ENCODE data around the gene PARP15. TPM values are rescaled to one million over a fixed set of nuclear protein-coding genes. Genes with fewer than 3 reads are reported as not detected.
A peak's percentile ranks its signal among the peaks of the same experiment; 100 is the strongest.

PARP15 gene
- total and polyA plus RNA-seq, 5 donors from 2014 or later, result 5.2 to 87.0 (median 8.2) TPM

DNA sequence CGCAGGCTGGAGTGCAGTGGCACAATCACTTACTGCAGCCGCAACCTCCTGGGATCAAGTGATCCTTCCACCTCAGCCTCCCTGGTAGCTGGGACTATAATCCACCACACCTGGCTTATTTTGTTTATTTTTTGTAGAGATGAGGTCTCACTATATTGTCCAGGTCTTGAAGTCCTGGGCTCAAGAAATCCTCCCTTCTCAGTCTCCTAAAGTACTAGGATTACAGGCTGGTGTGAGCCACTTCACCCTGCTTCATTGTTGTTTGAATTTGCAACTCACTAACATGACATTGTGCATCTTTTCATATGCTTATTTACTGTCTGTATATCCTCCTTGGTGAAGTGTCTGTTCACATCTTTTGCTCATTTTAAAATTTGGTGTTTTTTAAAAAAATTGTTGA lies 10.1 kb downstream of the PARP15 start:
- DNase-seq (no peak), ATAC-seq (ENCODE audit: low read depth in 2 of 2) (no peak)
- Histone ChIP-seq H3K9me3 (ENCODE audit: control insufficient read depth in 2 of 2, low read length in 2 of 2) (peaks cover 1 to 8% of the 10 kb centered on the region in 2 experiments), H3K4me1 (ENCODE audit: control insufficient read depth, insufficient read depth, low read length, poor library complexity, severe bottlenecking) (no peaks in the 10 kb centered on the region), H3K4me3 (ENCODE audit: low read depth, low read length) (no peak overlapping the region), H3K27me3 (ENCODE audit: control insufficient read depth, insufficient read depth, low read length) (no peaks in the 10 kb centered on the region), H3K36me3 (ENCODE audit: control insufficient read depth, insufficient read depth, low read length) (peaks cover 22% of the 10 kb centered on the region), H3K27ac (ENCODE audit: insufficient read depth, low read length, poor library complexity, severe bottlenecking) (no peak overlapping the region)
- Mint-ChIP-seq H3K27me3 (peaks cover 3% of the 10 kb centered on the region), H3K9me3 (peaks cover 0 to 12% (median 2%) of the 10 kb centered on the region in 7 donors), H3K4me1 (peaks cover 9 to 43% (median 23%) of the 10 kb centered on the region in 4 donors), H3K4me3 (no peak overlapping the region), H3K27ac (peak overlapping the region in 2 of 3 donors; percentile 44 to 69), H3K36me3 (peaks cover 38% of the 10 kb centered on the region)

DNA sequence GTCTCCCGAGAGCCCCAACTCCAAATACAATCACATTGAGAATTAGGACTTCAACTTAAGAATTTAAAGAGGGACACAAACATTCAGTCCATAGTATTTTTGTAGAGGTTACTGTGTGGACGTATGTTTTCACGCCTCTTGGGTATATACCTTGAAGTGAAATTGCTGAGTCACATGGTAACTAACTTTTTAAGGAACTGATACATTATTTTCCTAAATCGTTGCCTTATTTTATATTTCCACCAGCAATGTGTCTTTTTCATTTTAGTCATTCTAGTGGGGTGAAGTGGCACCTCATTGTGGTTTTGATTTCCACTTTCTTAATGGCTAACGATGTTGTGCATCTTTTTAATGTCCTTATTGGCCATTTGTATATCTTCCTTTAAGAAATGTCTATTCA lies 11.8 kb downstream of the PARP15 start:
- Mint-ChIP-seq H3K36me3 (peaks cover 28% of the 10 kb centered on the region), H3K4me1 (peaks cover 0 to 37% (median 24%) of the 10 kb centered on the region in 4 donors), H3K4me3 (no peak overlapping the region), H3K27ac (no peak overlapping the region), H3K27me3 (no peaks in the 10 kb centered on the region), H3K9me3 (peaks cover 0 to 5% (median 0%) of the 10 kb centered on the region in 7 donors)
- Histone ChIP-seq H3K36me3 (ENCODE audit: control insufficient read depth, insufficient read depth, low read length) (peaks cover 10% of the 10 kb centered on the region), H3K27me3 (ENCODE audit: control insufficient read depth, insufficient read depth, low read length) (no peaks in the 10 kb centered on the region), H3K27ac (ENCODE audit: insufficient read depth, low read length, poor library complexity, severe bottlenecking) (no peak overlapping the region), H3K9me3 (ENCODE audit: control insufficient read depth in 2 of 2, low read length in 2 of 2) (no peaks in the 10 kb centered on the region), H3K4me3 (ENCODE audit: low read depth, low read length) (no peak overlapping the region), H3K4me1 (ENCODE audit: control insufficient read depth, insufficient read depth, low read length, poor library complexity, severe bottlenecking) (no peaks in the 10 kb centered on the region)
- no peak for ATAC-seq (ENCODE audit: low read depth in 2 of 2)
- DNase-seq, result no peak

DNA sequence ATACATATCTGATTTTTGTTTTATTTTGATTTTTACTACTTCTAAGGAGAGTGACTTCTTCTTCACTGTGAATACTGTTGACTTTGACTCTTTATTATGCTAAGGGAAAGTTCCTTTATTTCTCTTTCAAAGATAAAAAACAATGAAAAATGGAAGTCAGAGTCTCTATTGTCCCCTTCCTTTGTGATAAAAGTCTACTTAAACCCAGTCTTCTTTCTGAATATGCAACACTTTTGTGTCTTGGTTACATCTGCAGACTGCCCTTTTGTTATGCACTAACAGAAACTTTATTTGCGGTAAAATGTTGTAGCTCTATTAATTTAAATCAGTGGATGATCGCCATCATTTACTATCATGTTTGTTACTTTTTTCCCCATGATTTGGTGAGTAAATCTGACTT lies 13.2 kb downstream of the PARP15 start:
- no peak for DNase-seq
- H3K4me3 ChIP-seq (ENCODE audit: low read depth, low read length), result no peak overlapping the region
- Mint-ChIP-seq H3K27ac (no peak overlapping the region), H3K27me3 (no peaks in the 10 kb centered on the region), H3K4me1 (peaks cover 0 to 29% (median 23%) of the 10 kb centered on the region in 4 donors), H3K36me3 (peaks cover 28% of the 10 kb centered on the region), H3K9me3 (peaks cover 0 to 4% (median 0%) of the 10 kb centered on the region in 7 donors), H3K4me3 (no peak overlapping the region)
- H3K4me1 ChIP-seq (ENCODE audit: control insufficient read depth, insufficient read depth, low read length, poor library complexity, severe bottlenecking), result no peaks in the 10 kb centered on the region
- H3K36me3 ChIP-seq (ENCODE audit: control insufficient read depth, insufficient read depth, low read length), result peaks cover 4% of the 10 kb centered on the region
- no peaks in the 10 kb centered on the region for H3K9me3 ChIP-seq (ENCODE audit: control insufficient read depth in 2 of 2, low read length in 2 of 2)
- no peak for ATAC-seq (ENCODE audit: low read depth in 2 of 2)
- no peaks in the 10 kb centered on the region for H3K27me3 ChIP-seq (ENCODE audit: control insufficient read depth, insufficient read depth, low read length)
- no peak overlapping the region for H3K27ac ChIP-seq (ENCODE audit: insufficient read depth, low read length, poor library complexity, severe bottlenecking)

DNA sequence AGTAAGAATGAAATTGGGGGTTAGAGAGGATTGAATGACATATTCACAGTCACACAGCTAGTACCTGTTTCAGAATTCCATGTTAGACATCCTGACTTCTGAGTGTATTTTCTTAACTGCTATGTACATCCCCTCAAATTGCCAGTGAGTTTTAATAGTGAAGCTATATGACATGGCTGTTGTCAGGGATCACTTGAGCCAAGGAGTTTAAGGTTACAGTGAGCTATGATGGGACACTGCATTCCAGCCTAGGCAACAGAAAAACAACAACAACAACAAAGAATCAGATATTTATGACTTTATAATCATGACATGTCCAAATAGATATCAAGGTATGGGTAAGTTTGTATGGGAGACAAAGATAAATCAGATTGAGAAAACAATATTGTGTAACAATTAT lies 16.6 kb downstream of the PARP15 start:
- no peaks in the 10 kb centered on the region for H3K9me3 Mint-ChIP-seq
- H3K27me3 ChIP-seq (ENCODE audit: control insufficient read depth, insufficient read depth, low read length), result no peaks in the 10 kb centered on the region
- no peak overlapping the region for H3K4me3 ChIP-seq (ENCODE audit: low read depth, low read length)
- H3K27me3 Mint-ChIP-seq, result no peaks in the 10 kb centered on the region
- H3K36me3 ChIP-seq (ENCODE audit: control insufficient read depth, insufficient read depth, low read length), result peaks cover 3% of the 10 kb centered on the region
- H3K4me1 Mint-ChIP-seq, result peaks cover 4 to 15% (median 10%) of the 10 kb centered on the region in 4 donors
- no peaks in the 10 kb centered on the region for H3K9me3 ChIP-seq (ENCODE audit: control insufficient read depth in 2 of 2, low read length in 2 of 2)
- no peak overlapping the region for H3K27ac ChIP-seq (ENCODE audit: insufficient read depth, low read length, poor library complexity, severe bottlenecking)
- H3K4me3 Mint-ChIP-seq, result no peak overlapping the region
- ATAC-seq (ENCODE audit: low read depth in 2 of 2) (no peak), DNase-seq (no peak)
- H3K36me3 Mint-ChIP-seq, result peaks cover 30% of the 10 kb centered on the region
- H3K4me1 ChIP-seq (ENCODE audit: control insufficient read depth, insufficient read depth, low read length, poor library complexity, severe bottlenecking), result no peaks in the 10 kb centered on the region
- H3K27ac Mint-ChIP-seq, result no peak overlapping the region

DNA sequence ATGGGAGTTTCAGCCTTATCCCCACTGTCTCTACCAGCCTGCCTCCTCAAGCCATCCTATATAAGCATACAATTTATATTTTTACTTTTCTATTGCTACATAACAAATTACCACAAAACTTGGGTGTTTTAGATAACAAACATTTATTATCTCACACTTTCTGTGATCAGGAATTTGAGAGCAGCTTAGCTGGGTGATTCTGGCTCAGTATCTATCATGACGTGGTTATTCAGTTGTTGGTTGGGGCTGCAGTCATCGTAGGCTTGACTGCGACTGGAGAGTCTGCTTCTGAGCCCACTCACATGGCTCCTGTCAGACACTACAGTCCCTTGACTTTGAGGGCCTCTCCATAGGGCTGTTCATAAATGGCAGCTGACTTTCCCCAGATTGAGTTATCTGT lies 20.7 kb downstream of the PARP15 start:
- H3K4me1 Mint-ChIP-seq, result peaks cover 5 to 19% (median 15%) of the 10 kb centered on the region in 4 donors
- Histone ChIP-seq H3K36me3 (ENCODE audit: control insufficient read depth, insufficient read depth, low read length) (peaks cover 4% of the 10 kb centered on the region), H3K27ac (ENCODE audit: insufficient read depth, low read length, poor library complexity, severe bottlenecking) (no peak overlapping the region), H3K9me3 (ENCODE audit: control insufficient read depth in 2 of 2, low read length in 2 of 2) (no peaks in the 10 kb centered on the region), H3K27me3 (ENCODE audit: control insufficient read depth, insufficient read depth, low read length) (no peaks in the 10 kb centered on the region), H3K4me3 (ENCODE audit: low read depth, low read length) (no peak overlapping the region), H3K4me1 (ENCODE audit: control insufficient read depth, insufficient read depth, low read length, poor library complexity, severe bottlenecking) (no peaks in the 10 kb centered on the region)
- peaks cover 0 to 1% (median 0%) of the 10 kb centered on the region in 7 donors for H3K9me3 Mint-ChIP-seq
- DNase-seq (no peak), ATAC-seq (ENCODE audit: low read depth in 2 of 2) (no peak)
- no peaks in the 10 kb centered on the region for H3K27me3 Mint-ChIP-seq
- peaks cover 32% of the 10 kb centered on the region for H3K36me3 Mint-ChIP-seq
- H3K27ac Mint-ChIP-seq, result no peak overlapping the region
- no peak overlapping the region for H3K4me3 Mint-ChIP-seq

DNA sequence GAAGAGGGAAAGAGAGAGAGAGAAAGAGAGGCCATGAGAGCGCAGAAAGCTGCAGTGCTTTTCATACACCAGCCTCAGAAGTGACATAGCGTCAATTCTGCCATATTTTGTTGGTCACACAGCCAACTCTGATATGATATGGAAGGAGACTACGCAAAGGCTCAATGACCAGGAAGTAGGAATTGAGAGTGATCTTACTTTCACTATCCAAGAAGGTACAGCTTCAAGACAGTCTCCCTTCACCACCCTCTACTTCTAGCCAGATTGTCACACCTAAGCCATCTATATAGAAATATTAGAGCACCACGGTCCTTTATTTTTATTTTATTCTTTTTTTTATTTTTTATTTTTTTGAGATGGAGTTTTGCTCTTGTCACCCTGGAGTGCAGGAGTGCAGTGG lies 21.1 kb downstream of the PARP15 start:
- no peaks in the 10 kb centered on the region for H3K27me3 ChIP-seq (ENCODE audit: control insufficient read depth, insufficient read depth, low read length)
- Mint-ChIP-seq H3K36me3 (peaks cover 36% of the 10 kb centered on the region), H3K27ac (no peak overlapping the region), H3K27me3 (no peaks in the 10 kb centered on the region), H3K4me3 (no peak overlapping the region), H3K9me3 (peaks cover 0 to 1% (median 0%) of the 10 kb centered on the region in 7 donors), H3K4me1 (peaks cover 5 to 21% (median 18%) of the 10 kb centered on the region in 4 donors)
- no peak overlapping the region for H3K27ac ChIP-seq (ENCODE audit: insufficient read depth, low read length, poor library complexity, severe bottlenecking)
- ATAC-seq (ENCODE audit: low read depth in 2 of 2) (no peak), DNase-seq (no peak)
- no peaks in the 10 kb centered on the region for H3K9me3 ChIP-seq (ENCODE audit: control insufficient read depth in 2 of 2, low read length in 2 of 2)
- no peaks in the 10 kb centered on the region for H3K4me1 ChIP-seq (ENCODE audit: control insufficient read depth, insufficient read depth, low read length, poor library complexity, severe bottlenecking)
- H3K4me3 ChIP-seq (ENCODE audit: low read depth, low read length), result no peak overlapping the region
- H3K36me3 ChIP-seq (ENCODE audit: control insufficient read depth, insufficient read depth, low read length), result peaks cover 5% of the 10 kb centered on the region

DNA sequence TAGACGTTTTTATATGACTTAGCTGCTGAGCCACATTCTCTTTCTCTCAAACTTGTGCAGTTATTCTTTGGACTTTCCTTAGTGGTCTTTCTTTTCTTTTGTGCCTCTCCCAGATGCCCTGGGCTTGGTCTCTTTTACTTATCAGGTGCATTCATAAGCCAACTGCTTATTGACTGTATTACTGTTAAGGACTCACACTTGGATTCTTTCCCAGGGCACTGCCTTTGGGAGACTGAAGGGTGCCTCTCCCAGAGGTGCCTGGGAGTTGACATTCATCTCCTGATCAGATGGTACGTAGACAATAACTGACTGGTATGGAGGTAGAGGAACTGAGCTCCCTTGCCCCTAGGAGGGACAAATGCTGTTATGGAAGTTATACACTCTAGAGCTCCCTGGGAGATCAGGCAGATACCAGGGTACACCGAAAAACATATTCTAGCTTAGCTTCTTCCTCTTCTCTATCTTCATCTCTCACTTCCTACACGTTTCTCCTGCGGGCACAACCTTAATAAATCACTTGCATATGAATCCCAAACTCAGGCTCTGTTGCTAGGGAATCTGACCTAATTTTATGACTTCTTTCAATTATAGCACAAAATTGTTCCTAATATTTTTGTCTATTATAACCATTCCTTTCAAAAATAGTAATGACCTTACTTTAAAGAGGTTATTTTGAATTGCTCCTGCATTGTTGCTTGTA lies 24.7 kb downstream of the PARP15 start:
- ATAC-seq (ENCODE audit: low read depth in 2 of 2) (no peak), DNase-seq (no peak)
- Mint-ChIP-seq H3K4me1 (peaks cover 5 to 27% (median 18%) of the 10 kb centered on the region in 4 donors), H3K36me3 (peaks cover 33% of the 10 kb centered on the region), H3K4me3 (no peak overlapping the region), H3K27ac (no peak overlapping the region), H3K27me3 (no peaks in the 10 kb centered on the region), H3K9me3 (peaks cover 0 to 1% (median 0%) of the 10 kb centered on the region in 7 donors)
- H3K4me1 ChIP-seq (ENCODE audit: control insufficient read depth, insufficient read depth, low read length, poor library complexity, severe bottlenecking), result no peaks in the 10 kb centered on the region
- no peaks in the 10 kb centered on the region for H3K9me3 ChIP-seq (ENCODE audit: control insufficient read depth in 2 of 2, low read length in 2 of 2)
- H3K27me3 ChIP-seq (ENCODE audit: control insufficient read depth, insufficient read depth, low read length), result no peaks in the 10 kb centered on the region
- no peak overlapping the region for H3K4me3 ChIP-seq (ENCODE audit: low read depth, low read length)
- H3K27ac ChIP-seq (ENCODE audit: insufficient read depth, low read length, poor library complexity, severe bottlenecking), result no peak overlapping the region
- peaks cover 11% of the 10 kb centered on the region for H3K36me3 ChIP-seq (ENCODE audit: control insufficient read depth, insufficient read depth, low read length)

DNA sequence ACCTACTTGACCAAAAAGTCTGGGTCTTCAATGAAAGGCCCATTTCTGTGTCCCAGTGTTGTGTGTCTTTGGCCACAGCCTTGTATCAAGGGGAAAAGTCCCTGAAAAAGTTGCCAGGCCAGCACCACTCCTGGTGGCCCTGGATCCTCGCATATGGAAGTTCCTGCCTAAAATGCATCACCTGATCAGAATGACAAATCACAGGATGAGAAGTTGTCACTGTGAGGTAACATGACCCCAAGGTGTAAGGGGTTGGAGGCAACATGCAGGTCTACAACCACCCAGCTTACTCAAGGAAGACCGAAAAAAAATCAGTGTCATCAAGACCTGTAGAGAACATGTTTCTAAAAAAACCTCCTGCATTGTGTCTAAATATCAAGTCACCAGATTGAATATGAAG lies 25.6 kb downstream of the PARP15 start:
- H3K4me3 ChIP-seq (ENCODE audit: low read depth, low read length), result no peak overlapping the region
- H3K9me3 ChIP-seq (ENCODE audit: control insufficient read depth in 2 of 2, low read length in 2 of 2), result no peaks in the 10 kb centered on the region
- DNase-seq, result no peak
- Mint-ChIP-seq H3K4me3 (no peak overlapping the region), H3K4me1 (peaks cover 5 to 27% (median 19%) of the 10 kb centered on the region in 4 donors), H3K27ac (no peak overlapping the region), H3K9me3 (peaks cover 0 to 1% (median 0%) of the 10 kb centered on the region in 7 donors), H3K27me3 (no peaks in the 10 kb centered on the region), H3K36me3 (peaks cover 41% of the 10 kb centered on the region)
- H3K36me3 ChIP-seq (ENCODE audit: control insufficient read depth, insufficient read depth, low read length), result peaks cover 14% of the 10 kb centered on the region
- no peak overlapping the region for H3K27ac ChIP-seq (ENCODE audit: insufficient read depth, low read length, poor library complexity, severe bottlenecking)
- ATAC-seq (ENCODE audit: low read depth in 2 of 2), result no peak
- no peaks in the 10 kb centered on the region for H3K27me3 ChIP-seq (ENCODE audit: control insufficient read depth, insufficient read depth, low read length)
- no peaks in the 10 kb centered on the region for H3K4me1 ChIP-seq (ENCODE audit: control insufficient read depth, insufficient read depth, low read length, poor library complexity, severe bottlenecking)
